Measurements from ENCODE around the gene C17orf67. TPM values are rescaled to one million over a fixed set of nuclear protein-coding genes. Genes with fewer than 3 reads are reported as not detected.
A peak's percentile ranks its signal among the peaks of the same experiment; 100 is the strongest.

The C17orf67 gene
- total and polyA plus RNA-seq, 2 experiments from 2014 or later = 0.27 to 0.73 TPM

GRCh38 chr17:56831369-56832095 is 2.2 kb downstream of the C17orf67 start:
- Histone ChIP-seq H3K4me2 (peak overlapping the region; percentile 94), H3K79me2 (peaks cover 12% of the 10 kb centered on the region), H3K4me3 (no peak overlapping the region), H3K27ac (no peak overlapping the region), H3K27me3 (no peaks in the 10 kb centered on the region), H3K4me1 (ENCODE audit: insufficient read depth) (peaks cover 7% of the 10 kb centered on the region), H3K9me3 (ENCODE audit: low read depth) (no peaks in the 10 kb centered on the region), H3K9me2 (replicated peaks; ENCODE audit: insufficient read depth) (no peaks in the 10 kb centered on the region), H2AFZ (no peak overlapping the region), H4K20me1 (ENCODE audit: insufficient read depth, poor library complexity, severe bottlenecking) (no peaks in the 10 kb centered on the region), H3K36me3 (replicated peaks; ENCODE audit: insufficient read depth, low read depth) (no peaks in the 10 kb centered on the region)
- 97% methylated on average over 16 of the region's 16 CpGs for WGBS (ENCODE audit: low lambda C conversion rate, missing lambda C conversion rate)
- TF ChIP-seq CTCF (IDR thresholded peaks at IDR 0.05; ENCODE audit: poor library complexity) (no peak), EZH2phosphoT487 (IDR thresholded peaks at IDR 0.05; ENCODE audit: low read depth, severe bottlenecking, unreplicated experiment) (no peak)
- DNase-seq (ENCODE audit: low spot score) = no peak

- Histone ChIP-seq H3K4me3 (no peak overlapping the region), H2AFZ (no peak overlapping the region), H3K27ac (no peak overlapping the region), H3K79me2 (peaks cover 9% of the 10 kb centered on the region), H3K27me3 (no peaks in the 10 kb centered on the region), H3K9me2 (replicated peaks; ENCODE audit: insufficient read depth) (no peaks in the 10 kb centered on the region), H4K20me1 (ENCODE audit: insufficient read depth, poor library complexity, severe bottlenecking) (no peaks in the 10 kb centered on the region), H3K9me3 (ENCODE audit: low read depth) (no peaks in the 10 kb centered on the region), H3K36me3 (replicated peaks; ENCODE audit: insufficient read depth, low read depth) (no peaks in the 10 kb centered on the region), H3K4me2 (no peak overlapping the region), H3K4me1 (ENCODE audit: insufficient read depth) (peaks cover 7% of the 10 kb centered on the region)
- WGBS (ENCODE audit: low lambda C conversion rate, missing lambda C conversion rate) = 92% methylated on average over 7 of the region's 7 CpGs
- DNase-seq (ENCODE audit: low spot score) = no peak
- TF ChIP-seq CTCF (IDR thresholded peaks at IDR 0.05; ENCODE audit: poor library complexity) (no peak), EZH2phosphoT487 (IDR thresholded peaks at IDR 0.05; ENCODE audit: low read depth, severe bottlenecking, unreplicated experiment) (no peak), EZH2 (IDR thresholded peaks at IDR 0.05; ENCODE audit: borderline replicate concordance) (no peak)
Observed at GRCh38 chr17:56830726-56831368, 2.9 kb downstream of the C17orf67 start.

- H2AFZ ChIP-seq = no peak overlapping the region
- WGBS (ENCODE audit: low lambda C conversion rate, missing lambda C conversion rate) = 84% methylated on average over 4 of the region's 4 CpGs
- H3K4me2 ChIP-seq = no peak overlapping the region
- TF ChIP-seq CTCF (IDR thresholded peaks at IDR 0.05; ENCODE audit: poor library complexity) = no peak
- TF ChIP-seq EZH2phosphoT487 (IDR thresholded peaks at IDR 0.05; ENCODE audit: low read depth, severe bottlenecking, unreplicated experiment) = no peak
- TF ChIP-seq EZH2 (IDR thresholded peaks at IDR 0.05; ENCODE audit: borderline replicate concordance) = no peak
- DNase-seq (ENCODE audit: low spot score) = no peak
- H3K9me3 ChIP-seq (ENCODE audit: low read depth) = no peaks in the 10 kb centered on the region
- H3K27ac ChIP-seq = no peak overlapping the region
- H3K4me3 ChIP-seq = no peak overlapping the region
- H3K36me3 ChIP-seq (replicated peaks; ENCODE audit: insufficient read depth, low read depth) = no peaks in the 10 kb centered on the region
- H4K20me1 ChIP-seq (ENCODE audit: insufficient read depth, poor library complexity, severe bottlenecking) = no peaks in the 10 kb centered on the region
- H3K79me2 ChIP-seq = peaks cover 4% of the 10 kb centered on the region
- no peaks in the 10 kb centered on the region for H3K4me1 ChIP-seq (ENCODE audit: insufficient read depth)
- no peaks in the 10 kb centered on the region for H3K27me3 ChIP-seq
- H3K9me2 ChIP-seq (replicated peaks; ENCODE audit: insufficient read depth) = no peaks in the 10 kb centered on the region
Observed at GRCh38 chr17:56826611-56827414, 6.9 kb downstream of the C17orf67 start.
